Neural cell (in vitro differentiated cells): ENCODE results near the gene PTPN3. TPM values are rescaled to one million over a fixed set of nuclear protein-coding genes. Genes with fewer than 3 reads are reported as not detected.

Experiments used
- H2AFZ ChIP-seq: fragments of 200-600, 300-800 bp; sonication (generic), shearing (Covaris generic); 2 replicates; pipeline ENCODE4 v1.6.0; 2014; ENCODE audit warnings: low read depth, mild to moderate bottlenecking, antibody characterized with exemption, low read length, moderate library complexity
- H3F3A ChIP-seq: fragments of 200-600 bp; shearing (Covaris generic); 2 replicates; pipeline ENCODE4 v1.6.1; 2016; ENCODE audit warnings: mild to moderate bottlenecking, moderate library complexity, mixed read lengths, antibody characterized with exemption, low read length; ENCODE audit not compliant: insufficient read depth, poor library complexity, severe bottlenecking
- H3K27ac ChIP-seq: fragments of 200-600, 300-800 bp; sonication (generic), shearing (Covaris generic); 2 replicates; pipeline ENCODE4 v1.5.1; 2014; ENCODE audit warnings: mild to moderate bottlenecking, low read length, moderate library complexity
- H3K27me3 ChIP-seq: fragments of 300-800, 200-600 bp; sonication (generic), shearing (Covaris generic); 2 replicates; pipeline ENCODE4 v1.6.0; 2014; ENCODE audit warnings: mild to moderate bottlenecking, low read depth, low read length, moderate library complexity; ENCODE audit not compliant: insufficient read depth
- H3K36me3 ChIP-seq: fragments of 300-800, 200-600 bp; sonication (generic), shearing (Covaris generic); 2 replicates; pipeline ENCODE4 v1.5.1; 2014; ENCODE audit warnings: mild to moderate bottlenecking, antibody characterized with exemption, low read length, moderate library complexity; ENCODE audit not compliant: insufficient read depth
- H3K4me2 ChIP-seq: fragments of 300-800, 200-600 bp; sonication (generic), shearing (Covaris generic); 2 replicates; pipeline ENCODE4 v1.6.0; 2014; ENCODE audit warnings: mild to moderate bottlenecking, low read length
- H3K4me3 ChIP-seq: fragments of 300-800, 200-600 bp; sonication (generic), shearing (Covaris generic); 2 replicates; pipeline ENCODE4 v1.5.1; 2014; ENCODE audit warnings: mild to moderate bottlenecking, low read length, moderate library complexity
- H3K79me2 ChIP-seq: fragments of 200-600 bp; shearing (Covaris generic); replicated peaks from 2 replicates; pipeline ENCODE4 v1.6.0; 2014; ENCODE audit warnings: mild to moderate bottlenecking, low read length, moderate library complexity; ENCODE audit not compliant: insufficient read depth
- H3K9ac ChIP-seq: fragments of 300-800, 200-600 bp; sonication (generic), shearing (Covaris generic); 2 replicates; pipeline ENCODE4 v1.6.1; 2016; ENCODE audit warnings: mild to moderate bottlenecking, low read length, mixed read lengths
- H3K9me2 ChIP-seq: fragments of 200-600 bp; shearing (Covaris generic); 2 replicates; pipeline ENCODE4 v1.6.1; 2016; ENCODE audit warnings: mild to moderate bottlenecking, low read length, mixed read lengths; ENCODE audit not compliant: insufficient read depth
- H3K9me3 ChIP-seq: fragments of 200-600, 300-800 bp; sonication (generic), shearing (Covaris generic); 2 replicates; pipeline ENCODE4 v1.6.1; 2016; ENCODE audit warnings: mild to moderate bottlenecking, mixed run types, low read length, moderate library complexity, mixed read lengths
- H4K20me1 ChIP-seq: fragments of 200-600 bp; shearing (Covaris generic); 2 replicates; pipeline ENCODE4 v1.6.1; 2016; ENCODE audit warnings: mild to moderate bottlenecking, mixed run types; ENCODE audit not compliant: insufficient read depth
- CTCF ChIP-seq: fragments of 450-650 bp; IDR thresholded peaks from 2 replicates; pipeline ENCODE4 v1.5.1; 2014; ENCODE audit warnings: antibody characterized with exemption, mild to moderate bottlenecking, moderate library complexity; ENCODE audit not compliant: poor library complexity, severe bottlenecking
- EP300 ChIP-seq: fragments of 450-650 bp; conservative IDR thresholded peaks from 2 replicates; pipeline ENCODE4 v1.6.1; 2014; ENCODE audit warnings: antibody characterized with exemption, mild to moderate bottlenecking, moderate library complexity; ENCODE audit not compliant: poor library complexity, severe bottlenecking
- EZH2 ChIP-seq: fragments of 200-600, 300-800 bp; shearing (Covaris generic), sonication (generic); IDR thresholded peaks from 2 replicates; pipeline ENCODE4 v1.6.1; 2014; ENCODE audit warnings: antibody characterized with exemption, low read length, borderline replicate concordance, mild to moderate bottlenecking; ENCODE audit not compliant: insufficient read depth, poor library complexity, severe bottlenecking
- MXI1 ChIP-seq: fragments of 450-650 bp; conservative IDR thresholded peaks from 2 replicates; pipeline ENCODE4 v1.6.1; 2014; ENCODE audit warnings: antibody characterized with exemption, mild to moderate bottlenecking; ENCODE audit not compliant: poor library complexity, severe bottlenecking
- POLR2AphosphoS5 ChIP-seq: IDR thresholded peaks from 2 replicates; pipeline ENCODE4 v1.6.1; 2012
- RAD21 ChIP-seq: fragments of 450-650 bp; conservative IDR thresholded peaks from 2 replicates; pipeline ENCODE4 v1.6.1; 2014; ENCODE audit warnings: antibody characterized with exemption, mild to moderate bottlenecking, moderate library complexity
- REST ChIP-seq: IDR thresholded peaks from 2 replicates; pipeline ENCODE4 v1.6.1; 2012; ENCODE audit warnings: borderline replicate concordance
- SMC3 ChIP-seq: fragments of 450-650 bp; conservative IDR thresholded peaks from 2 replicates; pipeline ENCODE4 v1.6.1; 2014; ENCODE audit warnings: antibody characterized with exemption, mild to moderate bottlenecking, moderate library complexity; ENCODE audit not compliant: poor library complexity
- TAF1 ChIP-seq: IDR thresholded peaks from 2 replicates; pipeline ENCODE4 v1.6.1; 2012; ENCODE audit warnings: low read depth
- polyA plus RNA-seq: library from polyadenylated mRNA; depleted of rRNA; stranded (reverse); fragments of >200 nt; gene quantifications from 2 replicates; pipeline ENCODE4 v1.2.3, GENCODE V29; 2014

PTPN3 gene
- polyA plus RNA-seq, 1 donor from 2014 or later: 3.8 TPM

- Histone ChIP-seq H3F3A (no peaks in the 10 kb centered on the region), H3K4me2 (no peak overlapping the region), H3K36me3 (no peaks in the 10 kb centered on the region), H3K27ac (no peak overlapping the region), H4K20me1 (no peaks in the 10 kb centered on the region), H3K4me3 (no peak overlapping the region), H3K27me3 (no peaks in the 10 kb centered on the region), H3K79me2 (no peaks in the 10 kb centered on the region), H3K9ac (no peak overlapping the region), H3K9me3 (no peaks in the 10 kb centered on the region), H3K9me2 (no peaks in the 10 kb centered on the region), H2AFZ (no peak overlapping the region)
- TF ChIP-seq MXI1 (no peak), SMC3 (no peak), EP300 (no peak), TAF1 (no peak), EZH2 (no peak), REST (no peak), RAD21 (no peak), CTCF (no peak), POLR2AphosphoS5 (no peak)
Observed at GRCh38 chr9:109517901-109518377, 19.8 kb upstream of the PTPN3 start.

- no peak overlapping the region for H3K27ac ChIP-seq
- no peaks in the 10 kb centered on the region for H3K9me2 ChIP-seq
- no peaks in the 10 kb centered on the region for H3K36me3 ChIP-seq
- H2AFZ ChIP-seq: no peak overlapping the region
- no peaks in the 10 kb centered on the region for H3F3A ChIP-seq
- H4K20me1 ChIP-seq: no peaks in the 10 kb centered on the region
- no peak overlapping the region for H3K4me2 ChIP-seq
- H3K4me3 ChIP-seq: no peak overlapping the region
- no peaks in the 10 kb centered on the region for H3K9me3 ChIP-seq
- H3K9ac ChIP-seq: no peak overlapping the region
- TF ChIP-seq POLR2AphosphoS5 (no peak), TAF1 (no peak), EZH2 (no peak), RAD21 (no peak), REST (no peak), MXI1 (no peak), SMC3 (no peak), CTCF (no peak), EP300 (no peak)
- H3K79me2 ChIP-seq: no peaks in the 10 kb centered on the region
- no peaks in the 10 kb centered on the region for H3K27me3 ChIP-seq
Observed at GRCh38 chr9:109513871-109514270, 15.8 kb upstream of the PTPN3 start.
